CD8-positive, alpha-beta memory T cell (primary cell): Measurements from ENCODE around the gene NFX1. TPM values are rescaled to one million over a fixed set of nuclear protein-coding genes. Genes with fewer than 3 reads are reported as not detected.

ENCODE experiments used
- CTCF ChIA-PET: fragments of 350-600 bp; sonication (Branson Sonifier 250); formaldehyde crosslinking; loops from one replicate; lab custom pipeline; 2021; ENCODE audit warnings: antibody characterized with exemption; lab: Charles Lee
- POLR2A ChIA-PET: fragments of 350-600 bp; sonication (Branson Sonifier 250); formaldehyde crosslinking; loops from one replicate; lab custom pipeline; 2021; ENCODE audit warnings: antibody characterized with exemption; lab: Charles Lee
- DNase-seq, 5 donors: peaks; one replicate each; pipeline versions ENCODE4 v3.0.0 to v3.0.0-alpha.2; 2020 to 2022; ENCODE audit warnings: mixed read lengths in 1 of 5
- H3K27ac ChIP-seq: one replicate; pipeline ENCODE4 v1.7.0; 2013; ENCODE audit warnings: low read depth, mild to moderate bottlenecking, low read length, moderate library complexity
- H3K27me3 ChIP-seq: 2 replicates; pipeline ENCODE4 v1.7.0; 2013; ENCODE audit warnings: low read length, mild to moderate bottlenecking; ENCODE audit not compliant: insufficient read depth, poor library complexity, severe bottlenecking
- H3K36me3 ChIP-seq: 2 replicates; pipeline ENCODE4 v1.7.0; 2013; ENCODE audit warnings: mild to moderate bottlenecking, low read length, moderate library complexity; ENCODE audit not compliant: insufficient read depth
- H3K4me1 ChIP-seq: 2 replicates; pipeline ENCODE4 v1.7.0; 2013; ENCODE audit warnings: mild to moderate bottlenecking, low read length, moderate library complexity; ENCODE audit not compliant: insufficient read depth
- H3K4me3 ChIP-seq: 2 replicates; pipeline ENCODE4 v1.7.0; 2013; ENCODE audit warnings: mild to moderate bottlenecking, low read length
- H3K9me3 ChIP-seq: 2 replicates; pipeline ENCODE4 v1.7.0; 2013; ENCODE audit warnings: mild to moderate bottlenecking, low read length
- H3K27ac Mint-ChIP-seq, 8 donors: one replicate each; pipeline ENCODE4 v1.8.0; 2020 to 2021; ENCODE audit warnings: mixed read lengths in 8 of 8, mild to moderate bottlenecking in 6 of 8, inconsistent platforms in 3 of 8, moderate library complexity in 3 of 8
- H3K27me3 Mint-ChIP-seq, 2 donors: one replicate each; pipeline ENCODE4 v1.8.0; 2020 to 2021; ENCODE audit warnings: mixed read lengths in 2 of 2, mild to moderate bottlenecking in 1 of 2, moderate library complexity in 1 of 2
- H3K36me3 Mint-ChIP-seq, 3 donors: one replicate each; pipeline ENCODE4 v1.8.0; 2020 to 2021; ENCODE audit warnings: mixed read lengths in 3 of 3, inconsistent platforms in 1 of 3, mild to moderate bottlenecking in 1 of 3
- H3K4me1 Mint-ChIP-seq, 3 donors: one replicate each; pipeline ENCODE4 v1.8.0; 2020 to 2021; ENCODE audit warnings: mixed read lengths in 3 of 3, inconsistent platforms in 1 of 3, mild to moderate bottlenecking in 1 of 3
- H3K4me3 Mint-ChIP-seq, 7 donors: one replicate each; pipeline ENCODE4 v1.8.0; 2020 to 2021; ENCODE audit warnings: mixed read lengths in 7 of 7, mild to moderate bottlenecking in 6 of 7, moderate library complexity in 4 of 7, inconsistent platforms in 2 of 7
- H3K9me3 Mint-ChIP-seq, 5 donors: one replicate each; pipeline ENCODE4 v1.8.0; 2020 to 2022; ENCODE audit warnings: mixed read lengths in 5 of 5, mild to moderate bottlenecking in 3 of 5, moderate library complexity in 2 of 5, inconsistent platforms in 1 of 5
- polyA plus RNA-seq: library from polyadenylated mRNA; unstranded; fragments of 300-500 nt; fragmentation: Illumina TruSeq; gene quantifications from one replicate; pipeline ENCODE4 v1.2.3, GENCODE V29; 2021
- total RNA-seq, 2 experiments: library from RNA; stranded (reverse); gene quantifications; one replicate each; pipeline ENCODE4 v1.2.3, GENCODE V29; 2021

NFX1 gene
- total and polyA plus RNA-seq, 3 experiments from 2014 or later = 38.8 to 45.6 (median 42.7) TPM

GRCh38 chr9:33249087-33249658 is 41.1 kb upstream of the NFX1 start:
- Histone ChIP-seq H3K36me3 (peaks cover 10% of the 10 kb centered on the region), H3K27me3 (no peaks in the 10 kb centered on the region), H3K9me3 (no peaks in the 10 kb centered on the region), H3K4me3 (no peak overlapping the region), H3K4me1 (no peaks in the 10 kb centered on the region), H3K27ac (no peak overlapping the region)
- peak overlapping the region in 1 of 8 donors; percentile 40 for H3K27ac Mint-ChIP-seq
- no peaks in the 10 kb centered on the region for H3K4me1 Mint-ChIP-seq
- ChIA-PET POLR2A (interaction anchor here (0.6 to 1.1 kb wide), 2 partner anchors 14 to 41 kb away, joined by 3 to 11 read pairs; partner anchors contain the start of gene NFX1), CTCF (interaction anchor here (1.5 kb wide), 1 partner anchor 9 kb away, joined by 3 read pairs; no protein-coding TSS in a partner anchor)
- H3K4me3 Mint-ChIP-seq = no peak overlapping the region
- peaks cover 9 to 38% (median 20%) of the 10 kb centered on the region in 3 donors for H3K36me3 Mint-ChIP-seq
- no peak for DNase-seq
- no peaks in the 10 kb centered on the region for H3K27me3 Mint-ChIP-seq
- H3K9me3 Mint-ChIP-seq = no peaks in the 10 kb centered on the region

GRCh38 chr9:33249983-33250382 is 40.3 kb upstream of the NFX1 start:
- Histone ChIP-seq H3K27me3 (no peaks in the 10 kb centered on the region), H3K9me3 (no peaks in the 10 kb centered on the region), H3K36me3 (peaks cover 19% of the 10 kb centered on the region), H3K27ac (no peak overlapping the region), H3K4me3 (no peak overlapping the region), H3K4me1 (no peaks in the 10 kb centered on the region)
- Mint-ChIP-seq H3K27ac (peak overlapping the region in 4 of 8 donors; percentile 1 to 28 (median 8)), H3K9me3 (no peaks in the 10 kb centered on the region), H3K4me1 (no peaks in the 10 kb centered on the region), H3K4me3 (no peak overlapping the region), H3K27me3 (no peaks in the 10 kb centered on the region), H3K36me3 (peaks cover 9 to 47% (median 28%) of the 10 kb centered on the region in 3 donors)
- DNase-seq = no peak
- ChIA-PET CTCF (no interaction called here), POLR2A (no interaction called here)

GRCh38 chr9:33250458-33250995 is 39.8 kb upstream of the NFX1 start:
- peak overlapping the region in 2 of 8 donors; percentile 28 to 48 for H3K27ac Mint-ChIP-seq
- no peaks in the 10 kb centered on the region for H3K9me3 ChIP-seq
- CTCF ChIA-PET = no interaction called here
- no peaks in the 10 kb centered on the region for H3K9me3 Mint-ChIP-seq
- H3K4me1 ChIP-seq = no peaks in the 10 kb centered on the region
- no peak overlapping the region for H3K4me3 Mint-ChIP-seq
- no peak for DNase-seq
- H3K4me3 ChIP-seq = no peak overlapping the region
- H3K36me3 Mint-ChIP-seq = peaks cover 10 to 52% (median 29%) of the 10 kb centered on the region in 3 donors
- POLR2A ChIA-PET = no interaction called here
- no peaks in the 10 kb centered on the region for H3K4me1 Mint-ChIP-seq
- peaks cover 24% of the 10 kb centered on the region for H3K36me3 ChIP-seq
- no peak overlapping the region for H3K27ac ChIP-seq
- no peaks in the 10 kb centered on the region for H3K27me3 Mint-ChIP-seq
- no peaks in the 10 kb centered on the region for H3K27me3 ChIP-seq

GRCh38 chr9:33254211-33254610 is 36.1 kb upstream of the NFX1 start:
- Histone ChIP-seq H3K9me3 (no peaks in the 10 kb centered on the region), H3K4me3 (no peak overlapping the region), H3K27me3 (no peaks in the 10 kb centered on the region), H3K36me3 (peaks cover 52% of the 10 kb centered on the region), H3K4me1 (no peaks in the 10 kb centered on the region), H3K27ac (no peak overlapping the region)
- H3K27ac Mint-ChIP-seq = peak overlapping the region in 1 of 8 donors; percentile 9
- no peaks in the 10 kb centered on the region for H3K9me3 Mint-ChIP-seq
- ChIA-PET POLR2A (interaction anchor here (0.7 kb wide), 1 partner anchor 178 kb away, joined by 8 read pairs; the partner anchor contains the start of gene SMU1), CTCF (no interaction called here)
- H3K27me3 Mint-ChIP-seq = no peaks in the 10 kb centered on the region
- H3K36me3 Mint-ChIP-seq = peaks cover 10 to 75% (median 32%) of the 10 kb centered on the region in 3 donors
- H3K4me1 Mint-ChIP-seq = peaks cover 0 to 6% (median 3%) of the 10 kb centered on the region in 3 donors
- no peak overlapping the region for H3K4me3 Mint-ChIP-seq
- no peak for DNase-seq

- Histone ChIP-seq H3K27me3 (no peaks in the 10 kb centered on the region), H3K9me3 (no peaks in the 10 kb centered on the region), H3K27ac (no peak overlapping the region), H3K4me1 (no peaks in the 10 kb centered on the region), H3K4me3 (no peak overlapping the region), H3K36me3 (peaks cover 60% of the 10 kb centered on the region)
- Mint-ChIP-seq H3K4me1 (peaks cover 4 to 10% (median 5%) of the 10 kb centered on the region in 3 donors), H3K9me3 (no peaks in the 10 kb centered on the region), H3K27ac (peak overlapping the region in 1 of 8 donors; percentile 64), H3K36me3 (peaks cover 13 to 83% (median 33%) of the 10 kb centered on the region in 3 donors), H3K27me3 (no peaks in the 10 kb centered on the region), H3K4me3 (no peak overlapping the region)
- ChIA-PET CTCF (no interaction called here), POLR2A (no interaction called here)
- DNase-seq = no peak
Measured at GRCh38 chr9:33255014-33255413, 35.3 kb upstream of the NFX1 start.

GRCh38 chr9:33255471-33255870 is 34.8 kb upstream of the NFX1 start:
- Mint-ChIP-seq H3K9me3 (no peaks in the 10 kb centered on the region), H3K27me3 (no peaks in the 10 kb centered on the region), H3K4me1 (peaks cover 4 to 10% (median 9%) of the 10 kb centered on the region in 3 donors), H3K4me3 (no peak overlapping the region), H3K27ac (peak overlapping the region in 2 of 8 donors; percentile 0 to 12), H3K36me3 (peaks cover 13 to 86% (median 36%) of the 10 kb centered on the region in 3 donors)
- CTCF ChIA-PET = no interaction called here
- DNase-seq = no peak
- no peaks in the 10 kb centered on the region for H3K9me3 ChIP-seq
- POLR2A ChIA-PET = no interaction called here
- no peaks in the 10 kb centered on the region for H3K4me1 ChIP-seq
- no peak overlapping the region for H3K4me3 ChIP-seq
- no peaks in the 10 kb centered on the region for H3K27me3 ChIP-seq
- H3K36me3 ChIP-seq = peaks cover 65% of the 10 kb centered on the region
- H3K27ac ChIP-seq = no peak overlapping the region

- CTCF ChIA-PET = no interaction called here
- peaks cover 13 to 88% (median 41%) of the 10 kb centered on the region in 3 donors for H3K36me3 Mint-ChIP-seq
- no peak for DNase-seq
- peaks cover 4 to 16% (median 12%) of the 10 kb centered on the region in 3 donors for H3K4me1 Mint-ChIP-seq
- POLR2A ChIA-PET = no interaction called here
- H3K27ac ChIP-seq = no peak overlapping the region
- no peaks in the 10 kb centered on the region for H3K4me1 ChIP-seq
- no peak overlapping the region for H3K4me3 Mint-ChIP-seq
- no peaks in the 10 kb centered on the region for H3K27me3 Mint-ChIP-seq
- no peak overlapping the region for H3K27ac Mint-ChIP-seq
- H3K36me3 ChIP-seq = peaks cover 73% of the 10 kb centered on the region
- H3K9me3 ChIP-seq = no peaks in the 10 kb centered on the region
- H3K27me3 ChIP-seq = no peaks in the 10 kb centered on the region
- no peaks in the 10 kb centered on the region for H3K9me3 Mint-ChIP-seq
- H3K4me3 ChIP-seq = no peak overlapping the region
Measured at GRCh38 chr9:33256236-33256635, 34.1 kb upstream of the NFX1 start.

GRCh38 chr9:33257276-33257675 is 33.0 kb upstream of the NFX1 start:
- CTCF ChIA-PET = interaction anchor here (0.6 to 1.3 kb wide), 2 partner anchors 88 to 117 kb away, joined by 3 to 4 read pairs; no protein-coding TSS in a partner anchor
- no peak for DNase-seq
- H3K9me3 ChIP-seq = no peaks in the 10 kb centered on the region
- no peaks in the 10 kb centered on the region for H3K4me1 ChIP-seq
- Mint-ChIP-seq H3K4me3 (no peak overlapping the region), H3K9me3 (no peaks in the 10 kb centered on the region), H3K27me3 (no peaks in the 10 kb centered on the region), H3K27ac (no peak overlapping the region), H3K36me3 (peaks cover 13 to 92% (median 42%) of the 10 kb centered on the region in 3 donors), H3K4me1 (peaks cover 7 to 21% (median 20%) of the 10 kb centered on the region in 3 donors)
- no peak overlapping the region for H3K27ac ChIP-seq
- H3K27me3 ChIP-seq = no peaks in the 10 kb centered on the region
- H3K36me3 ChIP-seq = peaks cover 74% of the 10 kb centered on the region
- POLR2A ChIA-PET = no interaction called here
- H3K4me3 ChIP-seq = no peak overlapping the region
